Central memory CD8-positive, alpha-beta T cell (primary cell): ENCODE measurements around the gene FCER1A.
"Not testable (repeated sequence)": the region's sequence is repeated elsewhere in the genome, so short reads cannot be mapped to it uniquely, and the experiment has no call there.

Experiments
- ATAC-seq: fragments of 150-1000 bp; cut with Tn5 transposase; replicated peaks from 2 replicates; pipeline ENCODE4 v1.10.0; 2022; ENCODE audit warnings: mild to moderate bottlenecking, moderate FRiP score, moderate number of reproducible peaks; ENCODE audit not compliant: poor library complexity, severe bottlenecking; ENCODE audit errors: extremely low read depth
- DNase-seq, 2 donors: peaks; one replicate each; pipeline ENCODE4 v3.0.0; 2021; ENCODE audit warnings: low spot score in 2 of 2
- H3K27ac Mint-ChIP-seq: one replicate; pipeline ENCODE4 v1.8.0; 2022; ENCODE audit warnings: low read depth, mild to moderate bottlenecking, moderate library complexity, mixed read lengths
- H3K27me3 Mint-ChIP-seq: one replicate; pipeline ENCODE4 v1.8.0; 2022; ENCODE audit warnings: mixed read lengths
- H3K36me3 Mint-ChIP-seq: one replicate; pipeline ENCODE4 v1.8.0; 2022; ENCODE audit warnings: mild to moderate bottlenecking, moderate library complexity, mixed read lengths; ENCODE audit not compliant: insufficient read depth
- H3K4me1 Mint-ChIP-seq: one replicate; pipeline ENCODE4 v1.8.0; 2022; ENCODE audit warnings: mixed read lengths
- H3K4me3 Mint-ChIP-seq: one replicate; pipeline ENCODE4 v1.8.0; 2022; ENCODE audit warnings: mild to moderate bottlenecking, moderate library complexity, mixed read lengths
- H3K9me3 Mint-ChIP-seq: one replicate; pipeline ENCODE4 v1.8.0; 2022; ENCODE audit warnings: mixed read lengths

The FCER1A gene

GRCh38 chr1:159311679-159312078, 9.5 kb downstream of the FCER1A start:
- Mint-ChIP-seq H3K36me3 (no peaks in the 10 kb centered on the region), H3K27ac (no peak overlapping the region), H3K27me3 (peaks cover 59% of the 10 kb centered on the region), H3K4me1 (no peaks in the 10 kb centered on the region), H3K4me3 (no peak overlapping the region), H3K9me3 (no peaks in the 10 kb centered on the region)
- ATAC-seq (no peak), DNase-seq (no peak)

- Mint-ChIP-seq H3K9me3 (no peaks in the 10 kb centered on the region), H3K36me3 (no peaks in the 10 kb centered on the region)
- no peak for ATAC-seq
These were observed 13.2 kb downstream of the FCER1A start for GRCh38 chr1:159315381-159315780.

GRCh38 chr1:159318784-159319551, 16.8 kb downstream of the FCER1A start:
- no peak overlapping the region for H3K27ac Mint-ChIP-seq
- H3K4me3 Mint-ChIP-seq: no peak overlapping the region
- H3K36me3 Mint-ChIP-seq: no peaks in the 10 kb centered on the region
- ATAC-seq (no peak), DNase-seq (no peak)
- H3K4me1 Mint-ChIP-seq: no peaks in the 10 kb centered on the region
- no peaks in the 10 kb centered on the region for H3K9me3 Mint-ChIP-seq
- peaks cover 58% of the 10 kb centered on the region for H3K27me3 Mint-ChIP-seq

More at GRCh38 chr1:159315381-159315780, 13.2 kb downstream of the FCER1A start:
- no peaks in the 10 kb centered on the region for H3K4me1 Mint-ChIP-seq
- no peak for DNase-seq
- no peak overlapping the region for H3K4me3 Mint-ChIP-seq
- H3K27ac Mint-ChIP-seq: no peak overlapping the region
- peaks cover 48% of the 10 kb centered on the region for H3K27me3 Mint-ChIP-seq

DNA sequence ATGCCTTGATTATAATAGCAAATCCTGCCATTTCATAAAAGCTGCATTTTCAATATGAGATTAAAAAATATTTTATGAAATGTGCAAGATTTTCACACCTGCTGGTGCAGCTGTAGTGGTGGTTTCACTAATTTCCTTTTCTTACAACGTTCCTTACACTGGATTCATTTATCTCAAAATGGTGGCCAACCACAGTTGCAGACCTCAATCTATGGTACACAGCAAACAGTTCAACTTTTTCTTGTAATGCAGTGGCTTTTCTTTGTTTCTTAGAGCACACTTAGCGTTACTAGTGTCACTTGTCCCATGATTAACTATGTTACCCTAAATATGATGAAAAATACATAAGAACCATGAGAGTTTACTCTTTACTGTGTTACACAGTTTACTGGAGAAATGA, 32.7 kb downstream of the FCER1A start:
- ATAC-seq (no peak), DNase-seq (no peak)
- H3K9me3 Mint-ChIP-seq: no peaks in the 10 kb centered on the region
- no peaks in the 10 kb centered on the region for H3K36me3 Mint-ChIP-seq
- no peak overlapping the region for H3K4me3 Mint-ChIP-seq
- H3K27me3 Mint-ChIP-seq: peaks cover 31% of the 10 kb centered on the region
- H3K4me1 Mint-ChIP-seq: no peaks in the 10 kb centered on the region
- no peak overlapping the region for H3K27ac Mint-ChIP-seq

DNA sequence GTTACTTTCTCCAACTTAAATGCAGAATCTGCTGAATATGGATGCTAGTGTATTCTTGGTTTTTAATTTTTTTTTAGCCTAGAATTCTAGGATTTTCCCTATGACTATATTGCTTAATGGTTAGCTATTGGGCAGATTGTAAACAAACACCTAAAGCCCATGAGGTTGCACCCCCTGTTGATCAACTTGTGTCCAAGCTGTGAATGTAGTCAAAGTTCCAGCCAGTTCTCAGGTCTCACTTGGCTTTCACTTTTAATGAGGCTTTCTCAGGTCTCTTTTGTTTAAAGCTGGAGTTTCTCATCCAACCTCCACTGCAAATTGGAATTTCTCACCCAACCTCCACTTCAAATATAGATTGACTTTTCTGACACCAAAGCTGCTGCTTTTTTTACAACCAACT, 35.9 kb downstream of the FCER1A start:
- no peak for ATAC-seq

DNA sequence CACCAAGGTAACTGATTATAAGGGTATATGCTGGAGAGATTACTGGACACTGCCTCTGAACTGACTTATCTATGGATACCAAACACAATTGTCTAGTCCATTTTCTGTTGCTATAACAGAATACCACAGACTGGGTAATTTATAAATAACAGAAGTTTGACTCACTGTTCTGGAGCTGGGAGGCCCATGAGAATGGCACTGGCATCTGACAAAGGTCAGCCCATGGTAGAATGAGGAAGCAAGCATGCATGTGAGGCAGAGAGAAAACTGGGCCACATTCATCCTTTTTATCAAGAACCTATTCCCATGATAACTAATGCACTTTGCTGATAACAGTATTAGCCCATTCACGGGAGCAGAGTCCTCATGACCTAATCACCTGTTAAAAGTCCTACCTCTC, 37.4 kb downstream of the FCER1A start:
- DNase-seq (no peak), ATAC-seq (no peak)
- no peak overlapping the region for H3K27ac Mint-ChIP-seq
- no peaks in the 10 kb centered on the region for H3K4me1 Mint-ChIP-seq
- H3K9me3 Mint-ChIP-seq: no peaks in the 10 kb centered on the region
- peaks cover 56% of the 10 kb centered on the region for H3K27me3 Mint-ChIP-seq
- H3K4me3 Mint-ChIP-seq: no peak overlapping the region
- no peaks in the 10 kb centered on the region for H3K36me3 Mint-ChIP-seq

More for the DNA sequence above, 35.9 kb downstream of the FCER1A start:
- Mint-ChIP-seq H3K4me3 (no peak overlapping the region), H3K27ac (no peak overlapping the region), H3K9me3 (no peaks in the 10 kb centered on the region), H3K36me3 (no peaks in the 10 kb centered on the region), H3K27me3 (peaks cover 44% of the 10 kb centered on the region), H3K4me1 (no peaks in the 10 kb centered on the region)
- no peak for DNase-seq

- ATAC-seq: no peak
- Mint-ChIP-seq H3K27me3 (peaks cover 56% of the 10 kb centered on the region), H3K27ac (no peak overlapping the region)
These were observed 39.6 kb downstream of the FCER1A start for GRCh38 chr1:159341736-159342135.

DNA sequence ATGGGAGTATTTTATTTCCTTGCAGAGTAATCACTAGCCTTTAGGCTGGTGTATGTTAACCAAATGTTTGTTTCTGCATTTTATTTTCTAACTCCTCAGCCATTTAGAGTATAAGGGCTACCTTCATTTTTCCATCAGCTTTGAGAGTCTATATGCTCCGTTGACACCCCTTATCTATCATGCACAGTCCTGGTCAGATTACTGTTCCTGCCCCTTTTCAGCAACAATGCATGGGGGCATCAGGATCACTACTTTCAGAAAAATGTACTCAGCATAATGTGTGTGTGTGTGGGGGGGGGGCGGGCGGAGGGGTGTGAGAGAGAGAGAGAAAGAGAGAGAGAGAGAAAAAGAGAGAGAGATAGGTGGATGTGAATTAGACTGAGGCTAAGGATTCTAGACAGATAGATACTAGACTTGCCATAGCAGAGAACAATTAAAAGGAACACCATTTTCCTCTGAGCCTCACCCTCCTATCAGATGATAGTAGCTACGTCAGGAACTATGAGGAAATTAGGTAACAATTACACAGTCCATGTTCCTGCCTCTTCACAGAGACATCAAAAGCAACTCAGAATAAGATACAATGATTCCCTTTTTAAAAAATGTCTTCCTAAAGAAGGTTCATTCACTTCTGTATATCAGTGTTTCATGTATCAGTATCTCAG, 40.8 kb downstream of the FCER1A start:
- H3K4me3 Mint-ChIP-seq: no peak overlapping the region
- no peaks in the 10 kb centered on the region for H3K9me3 Mint-ChIP-seq
- no peak overlapping the region for H3K27ac Mint-ChIP-seq
- peaks cover 56% of the 10 kb centered on the region for H3K27me3 Mint-ChIP-seq
- no peaks in the 10 kb centered on the region for H3K4me1 Mint-ChIP-seq
- no peak for DNase-seq
- H3K36me3 Mint-ChIP-seq: no peaks in the 10 kb centered on the region
- ATAC-seq: no peak

More at GRCh38 chr1:159341736-159342135, 39.6 kb downstream of the FCER1A start:
- no peaks in the 10 kb centered on the region for H3K4me1 Mint-ChIP-seq
- no peaks in the 10 kb centered on the region for H3K9me3 Mint-ChIP-seq
- no peak for DNase-seq
- H3K4me3 Mint-ChIP-seq: no peak overlapping the region
- H3K36me3 Mint-ChIP-seq: no peaks in the 10 kb centered on the region

DNA sequence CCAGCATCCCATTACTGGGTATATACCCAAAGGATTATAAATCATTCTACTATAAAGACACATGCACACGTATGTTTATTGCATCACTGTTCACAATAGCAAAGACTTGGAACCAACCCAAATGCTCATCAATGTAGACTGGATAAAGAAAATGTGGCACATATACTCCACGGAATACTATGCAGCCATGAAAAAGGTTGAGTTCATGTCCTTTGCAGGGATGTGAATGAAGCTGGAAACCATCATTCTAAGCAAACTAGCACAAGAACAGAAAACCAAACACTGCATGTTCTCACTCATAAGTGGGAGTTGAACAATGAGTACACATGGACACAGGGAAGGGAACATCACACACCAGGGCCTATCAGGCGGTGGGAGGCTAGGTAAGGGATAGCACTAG, 47.2 kb downstream of the FCER1A start:
- H3K4me3 Mint-ChIP-seq, ATAC-seq: not testable (repeated sequence)

GRCh38 chr1:159352436-159352835, 50.3 kb downstream of the FCER1A start:
- no peak overlapping the region for H3K27ac Mint-ChIP-seq
- H3K4me1 Mint-ChIP-seq: no peaks in the 10 kb centered on the region
- DNase-seq (no peak), ATAC-seq (no peak)
- peaks cover 75% of the 10 kb centered on the region for H3K27me3 Mint-ChIP-seq
- peaks cover 6% of the 10 kb centered on the region for H3K9me3 Mint-ChIP-seq
- no peak overlapping the region for H3K4me3 Mint-ChIP-seq
- no peaks in the 10 kb centered on the region for H3K36me3 Mint-ChIP-seq

More for the DNA sequence above, 47.2 kb downstream of the FCER1A start:
- H3K4me1 Mint-ChIP-seq, H3K36me3 Mint-ChIP-seq, H3K9me3 Mint-ChIP-seq, DNase-seq, H3K27ac Mint-ChIP-seq: not testable (repeated sequence)
- peaks cover 63% of the 10 kb centered on the region for H3K27me3 Mint-ChIP-seq
